IPS-20b (cell line): ENCODE data around the gene OR10A2.
"Not testable (repeated sequence)": the region's sequence is repeated elsewhere in the genome, so short reads cannot be mapped to it uniquely, and the experiment has no call there.

Experiments used
- H3K27ac ChIP-seq: one replicate; pipeline ENCODE4 v1.5.1; 2013; ENCODE audit warnings: low read length
- H3K27me3 ChIP-seq: 2 replicates; pipeline ENCODE4 v1.6.1; 2013; ENCODE audit warnings: mild to moderate bottlenecking, low read length, inconsistent platforms; ENCODE audit not compliant: insufficient read depth
- H3K36me3 ChIP-seq: 2 replicates; pipeline ENCODE4 v1.6.1; 2013; ENCODE audit warnings: low read depth, mild to moderate bottlenecking, inconsistent platforms, low read length, moderate library complexity; ENCODE audit not compliant: insufficient read depth
- H3K4me1 ChIP-seq: 2 replicates; pipeline ENCODE4 v1.6.1; 2013; ENCODE audit warnings: mild to moderate bottlenecking, control low read depth, inconsistent platforms, low read length, moderate library complexity; ENCODE audit not compliant: insufficient read depth
- H3K4me3 ChIP-seq: 2 replicates; pipeline ENCODE4 v1.5.1; 2013; ENCODE audit warnings: mild to moderate bottlenecking, low read length, inconsistent platforms
- H3K9ac ChIP-seq: 2 replicates; pipeline ENCODE4 v1.6.1; 2013; ENCODE audit warnings: low read depth, mild to moderate bottlenecking, inconsistent platforms, low read length, moderate library complexity
- H3K9me3 ChIP-seq: 2 replicates; pipeline ENCODE4 v1.6.1; 2013; ENCODE audit warnings: mild to moderate bottlenecking, low read depth, low read length, inconsistent platforms; ENCODE audit not compliant: insufficient read depth

Gene OR10A2

GRCh38 chr11:6845383-6845782 lies 17.5 kb upstream of the OR10A2 start, which contains the start of gene OR10A5:
TSS of gene OR10A5 (plus strand) at chr11:6845683. CDS start at chr11:6845683, 0 bp downstream.
- no peaks in the 10 kb centered on the region for H3K36me3 ChIP-seq
- no peak within 1 kb of the TSS for H3K27ac ChIP-seq
- H3K9ac ChIP-seq, result no peak within 1 kb of the TSS
- H3K4me1 ChIP-seq, result no peaks in the 10 kb centered on the region; the same call in 1 of the 2 replicates
- no peaks in the 10 kb centered on the region for H3K27me3 ChIP-seq
- no peaks in the 10 kb centered on the region; the same call in 1 of the 2 replicates for H3K9me3 ChIP-seq
- no peak within 1 kb of the TSS for H3K4me3 ChIP-seq

- H3K27ac ChIP-seq, result no peak overlapping the region
- no peak overlapping the region for H3K9ac ChIP-seq
- no peak overlapping the region for H3K4me3 ChIP-seq
- H3K27me3 ChIP-seq, result no peaks in the 10 kb centered on the region
- H3K4me1 ChIP-seq, result no peaks in the 10 kb centered on the region
- H3K9me3 ChIP-seq, result peaks cover 19% of the 10 kb centered on the region
- H3K36me3 ChIP-seq, result no peaks in the 10 kb centered on the region
Measured at GRCh38 chr11:6850526-6850925, 12.3 kb upstream of the OR10A2 start.

- H3K4me3 ChIP-seq, result not testable (repeated sequence)
Measured at GRCh38 chr11:6854801-6855200, 8.1 kb upstream of the OR10A2 start.

GRCh38 chr11:6855971-6856541 lies 6.8 kb upstream of the OR10A2 start:
- no peak overlapping the region for H3K4me3 ChIP-seq
- H3K27me3 ChIP-seq, result no peaks in the 10 kb centered on the region
- no peaks in the 10 kb centered on the region for H3K36me3 ChIP-seq
- no peaks in the 10 kb centered on the region for H3K4me1 ChIP-seq
- no peak overlapping the region for H3K27ac ChIP-seq
- no peak overlapping the region for H3K9ac ChIP-seq
- peaks cover 19% of the 10 kb centered on the region for H3K9me3 ChIP-seq

More at GRCh38 chr11:6854801-6855200, 8.1 kb upstream of the OR10A2 start:
- H3K9ac ChIP-seq, H3K27me3 ChIP-seq, H3K36me3 ChIP-seq, H3K27ac ChIP-seq, H3K4me1 ChIP-seq: not testable (repeated sequence)
- H3K9me3 ChIP-seq, result peaks cover 19% of the 10 kb centered on the region

DNA sequence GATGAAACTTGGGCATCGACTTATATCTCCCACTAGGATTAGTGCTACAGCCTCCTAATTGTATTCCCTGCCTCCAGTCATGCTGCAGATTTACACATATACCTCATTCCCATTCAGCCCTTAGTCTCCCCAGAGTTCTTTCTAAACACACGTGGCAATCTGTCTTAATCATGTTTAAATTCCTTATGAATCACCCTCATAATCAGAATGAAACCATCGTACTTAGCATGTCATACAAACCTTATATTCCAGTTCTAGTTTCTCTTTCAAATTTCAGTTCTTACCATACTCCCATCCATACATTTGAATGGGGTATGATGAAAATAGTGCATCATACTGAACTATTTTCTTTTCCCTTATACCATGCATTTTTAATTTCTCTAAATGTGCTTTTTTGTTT lies 6.0 kb upstream of the OR10A2 start:
- Histone ChIP-seq H3K27ac (no peak overlapping the region), H3K9me3 (peaks cover 15% of the 10 kb centered on the region), H3K4me3 (no peak overlapping the region), H3K9ac (no peak overlapping the region), H3K36me3 (no peaks in the 10 kb centered on the region), H3K27me3 (no peaks in the 10 kb centered on the region), H3K4me1 (no peaks in the 10 kb centered on the region)

DNA sequence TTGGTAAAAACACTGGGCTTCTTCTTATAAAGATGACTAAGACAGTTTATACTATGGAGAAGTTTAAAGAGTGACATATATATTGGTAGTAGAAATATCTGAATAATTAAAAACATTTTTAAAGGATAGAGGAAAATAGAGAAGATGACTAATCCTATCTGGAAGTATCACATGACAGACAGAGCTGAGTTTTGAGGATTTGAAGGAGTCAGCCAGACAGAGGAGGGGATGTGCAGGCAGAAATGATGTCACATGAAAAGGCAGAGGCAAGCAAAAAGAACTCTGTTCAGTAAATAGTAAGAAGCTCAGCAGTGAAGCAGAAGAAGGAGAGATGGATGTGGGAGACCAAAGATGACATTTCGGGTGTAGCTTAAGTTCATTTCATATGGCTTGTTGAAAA lies 1.6 kb downstream of the OR10A2 start:
- Histone ChIP-seq H3K9ac (no peak overlapping the region), H3K4me1 (no peaks in the 10 kb centered on the region), H3K27me3 (no peaks in the 10 kb centered on the region), H3K4me3 (no peak overlapping the region), H3K36me3 (no peaks in the 10 kb centered on the region), H3K27ac (no peak overlapping the region), H3K9me3 (no peaks in the 10 kb centered on the region)

GRCh38 chr11:6871278-6871677 lies 8.4 kb downstream of the OR10A2 start:
- H3K27ac ChIP-seq, result no peak overlapping the region
- no peaks in the 10 kb centered on the region for H3K36me3 ChIP-seq
- H3K4me1 ChIP-seq, result no peaks in the 10 kb centered on the region
- H3K27me3 ChIP-seq, result no peaks in the 10 kb centered on the region
- no peak overlapping the region for H3K4me3 ChIP-seq
- H3K9ac ChIP-seq, result no peak overlapping the region
- H3K9me3 ChIP-seq, result no peaks in the 10 kb centered on the region

DNA sequence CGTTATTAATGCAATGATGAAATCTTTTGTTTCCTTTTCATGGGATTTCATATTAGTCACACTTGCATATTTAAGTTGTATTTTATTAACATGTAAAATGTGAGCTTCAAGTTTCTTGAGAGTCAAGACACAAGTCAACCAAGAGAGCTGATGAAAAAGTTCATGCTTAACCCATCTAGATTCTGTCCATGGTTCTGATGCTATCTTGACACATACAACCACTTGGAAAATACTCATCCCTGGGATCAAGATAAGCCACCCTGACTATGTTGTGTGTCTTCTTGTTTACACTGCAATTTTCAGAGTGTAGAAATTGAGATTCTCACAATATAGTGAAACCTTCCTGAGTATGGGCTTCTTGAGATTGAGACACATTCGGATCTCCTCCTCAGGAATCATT lies 12.9 kb downstream of the OR10A2 start:
- no peak overlapping the region for H3K4me3 ChIP-seq
- H3K36me3 ChIP-seq, result no peaks in the 10 kb centered on the region
- no peaks in the 10 kb centered on the region for H3K4me1 ChIP-seq
- H3K27me3 ChIP-seq, result no peaks in the 10 kb centered on the region
- no peak overlapping the region for H3K9ac ChIP-seq
- no peak overlapping the region for H3K27ac ChIP-seq
- no peaks in the 10 kb centered on the region for H3K9me3 ChIP-seq

GRCh38 chr11:6876325-6876724 lies 13.5 kb downstream of the OR10A2 start, which contains the start of gene OR10A4:
TSS of gene OR10A4 (plus strand) at chr11:6876625. CDS start at chr11:6876648, 23 bp downstream.
- no peaks in the 10 kb centered on the region for H3K4me1 ChIP-seq
- H3K4me3 ChIP-seq, result no peak within 1 kb of the TSS

GRCh38 chr11:6876914-6877313 lies 14.1 kb downstream of the OR10A2 start:
- no peak overlapping the region for H3K9ac ChIP-seq
- no peaks in the 10 kb centered on the region for H3K9me3 ChIP-seq
- H3K27me3 ChIP-seq, result no peaks in the 10 kb centered on the region
- no peak overlapping the region for H3K27ac ChIP-seq
- H3K36me3 ChIP-seq, result no peaks in the 10 kb centered on the region
- no peaks in the 10 kb centered on the region for H3K4me1 ChIP-seq
- H3K4me3 ChIP-seq, result no peak overlapping the region

More at GRCh38 chr11:6876325-6876724, 13.5 kb downstream of the OR10A2 start, which contains the start of gene OR10A4:
- Histone ChIP-seq H3K27ac (no peak within 1 kb of the TSS), H3K27me3 (no peaks in the 10 kb centered on the region), H3K36me3 (no peaks in the 10 kb centered on the region), H3K9me3 (no peaks in the 10 kb centered on the region), H3K9ac (no peak within 1 kb of the TSS)

DNA sequence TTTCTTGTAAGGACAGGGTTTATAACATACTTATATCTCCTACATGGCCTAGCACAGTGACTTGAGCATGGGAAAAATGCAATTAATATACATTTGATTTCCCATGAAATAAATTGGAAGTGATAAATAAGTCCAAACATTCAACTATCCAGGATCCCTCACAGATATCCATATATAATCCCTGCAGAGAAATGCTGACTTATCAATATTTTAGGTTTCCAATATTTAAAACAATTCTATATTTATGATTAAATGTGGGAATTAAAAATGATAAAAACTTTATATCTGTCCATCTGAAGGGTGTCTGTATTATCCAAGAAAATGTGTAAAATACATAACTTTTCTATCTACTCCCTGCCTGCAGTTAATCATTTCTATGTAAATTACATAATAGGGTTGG lies 19.9 kb downstream of the OR10A2 start:
- H3K9me3 ChIP-seq, result no peaks in the 10 kb centered on the region
- no peaks in the 10 kb centered on the region for H3K36me3 ChIP-seq
- no peaks in the 10 kb centered on the region for H3K4me1 ChIP-seq
- no peak overlapping the region for H3K4me3 ChIP-seq
- no peaks in the 10 kb centered on the region for H3K27me3 ChIP-seq
- H3K27ac ChIP-seq, result no peak overlapping the region
- H3K9ac ChIP-seq, result no peak overlapping the region

DNA sequence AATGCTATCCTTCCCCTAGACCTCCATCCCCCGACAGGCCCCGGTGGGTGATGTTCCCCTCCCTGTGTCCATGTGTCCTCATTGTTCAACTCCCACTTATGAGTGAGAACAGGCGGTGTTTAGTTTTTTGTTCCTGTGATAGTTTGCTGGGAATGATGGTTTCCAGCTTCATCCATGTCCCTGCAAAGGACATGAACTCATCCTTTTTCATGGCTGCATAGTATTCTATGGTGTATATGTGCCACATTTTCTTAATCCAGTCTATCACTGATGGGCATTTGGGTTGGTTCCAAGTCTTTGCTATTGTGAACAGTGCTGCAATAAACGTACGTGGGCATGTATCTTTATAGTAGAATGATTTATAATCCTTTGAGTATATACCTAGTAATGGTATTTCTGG lies 24.9 kb downstream of the OR10A2 start:
- not testable (repeated sequence) for H3K4me1 ChIP-seq, H3K4me3 ChIP-seq, H3K27ac ChIP-seq, H3K27me3 ChIP-seq, H3K9me3 ChIP-seq, H3K36me3 ChIP-seq, H3K9ac ChIP-seq
